Gastroesophageal sphincter (tissue), 4 donors: ENCODE results near the gene FBXO42. TPM values are rescaled to one million over a fixed set of nuclear protein-coding genes. Genes with fewer than 3 reads are reported as not detected.

ENCODE experiments used
- ATAC-seq: fragments of 150-250 bp; one replicate; pipeline ENCODE4 v1.9.1; 2016; ENCODE audit warnings: mild to moderate bottlenecking, moderate library complexity
- H3K27ac ChIP-seq, 4 donors: fragments of 200-600 bp; sonication (generic) in 3 of 4; 1 replicate in 3 of 4; 2 replicates in 1 of 4; pipeline ENCODE4 v1.5.1; 2016 to 2019
- H3K27me3 ChIP-seq: fragments of 200-600 bp; sonication (generic); one replicate; pipeline ENCODE4 v1.5.1; 2019
- H3K36me3 ChIP-seq, 2 donors: fragments of 200-600 bp; sonication (generic); one replicate each; pipeline ENCODE4 v1.5.1; 2019; ENCODE audit warnings: control low read depth in 1 of 2
- H3K4me1 ChIP-seq, 3 donors: fragments of 200-600 bp; sonication (generic); 1 replicate in 2 of 3; 2 replicates in 1 of 3; pipeline ENCODE4 v1.5.1; 2016 to 2019; ENCODE audit warnings: control low read depth in 2 of 3
- H3K4me3 ChIP-seq, 2 donors: fragments of 200-600 bp; sonication (generic); one replicate each; pipeline ENCODE4 v1.5.1; 2019; ENCODE audit warnings: mild to moderate bottlenecking in 1 of 2, moderate library complexity in 1 of 2
- H3K9me3 ChIP-seq, 3 donors: fragments of 200-600 bp; sonication (generic); one replicate each; pipeline ENCODE4 v1.5.1; 2017 to 2019; ENCODE audit warnings: control low read depth in 2 of 3
- EP300 ChIP-seq: sonication (generic); formaldehyde crosslinking; IDR thresholded peaks from one replicate; pipeline ENCODE4 v1.6.1; 2017; ENCODE audit warnings: antibody characterized with exemption, mild to moderate bottlenecking
- POLR2A ChIP-seq, 2 donors: fragments of 450-650 bp; IDR thresholded peaks; one replicate each; pipeline ENCODE4 v1.6.1; 2017; ENCODE audit warnings: antibody characterized with exemption in 2 of 2, mild to moderate bottlenecking in 2 of 2, moderate library complexity in 1 of 2
- POLR2AphosphoS5 ChIP-seq: sonication (generic); formaldehyde crosslinking; IDR thresholded peaks from one replicate; pipeline ENCODE4 v1.6.1; 2017; ENCODE audit warnings: antibody characterized with exemption
- WGBS, 2 donors: methylation state at CpG; one replicate each; pipeline ENCODE4 v1.1.5; 2018; ENCODE audit warnings: low coverage in 1 of 2; 5-methylcytosine and 5-hydroxymethylcytosine counted together
- total RNA-seq, 4 donors: library from RNA; depleted of rRNA; stranded (reverse); fragments of >200 nt; gene quantifications; one replicate each; pipeline ENCODE4 v1.1.0, GENCODE V29; 2016
- TF ChIP-seq, protein P1 (sequence below), 4 experiments: fragments of 200-600 bp in 2 of 4; fragments of 450-650 bp in 2 of 4; sonication (generic) in 1 of 4; IDR thresholded peaks; one replicate each; pipeline ENCODE4 v1.5.1; 2017 to 2019; ENCODE audit warnings: antibody characterized with exemption in 4 of 4, mild to moderate bottlenecking in 2 of 4, moderate library complexity in 2 of 4

Gene FBXO42
- total RNA-seq, 4 donors from 2014 or later = 26.8 to 33.0 (median 29.7) TPM

- Histone ChIP-seq H3K4me3 (no peak overlapping the region), H3K27ac (peak overlapping the region in 2 of 4 donors; percentile 62 to 70), H3K9me3 (no peaks in the 10 kb centered on the region), H3K4me1 (peaks cover 6 to 73% (median 31%) of the 10 kb centered on the region in 3 donors), H3K27me3 (no peaks in the 10 kb centered on the region), H3K36me3 (no peaks in the 10 kb centered on the region)
- WGBS, 2 donors = 52 to 80% methylated on average over 1 to 2 of the region's 7 CpGs
- no peak for TF ChIP-seq EP300
- no peak for TF ChIP-seq POLR2A (IDR thresholded peaks at IDR 0.05)
- TF ChIP-seq, protein P1, sequence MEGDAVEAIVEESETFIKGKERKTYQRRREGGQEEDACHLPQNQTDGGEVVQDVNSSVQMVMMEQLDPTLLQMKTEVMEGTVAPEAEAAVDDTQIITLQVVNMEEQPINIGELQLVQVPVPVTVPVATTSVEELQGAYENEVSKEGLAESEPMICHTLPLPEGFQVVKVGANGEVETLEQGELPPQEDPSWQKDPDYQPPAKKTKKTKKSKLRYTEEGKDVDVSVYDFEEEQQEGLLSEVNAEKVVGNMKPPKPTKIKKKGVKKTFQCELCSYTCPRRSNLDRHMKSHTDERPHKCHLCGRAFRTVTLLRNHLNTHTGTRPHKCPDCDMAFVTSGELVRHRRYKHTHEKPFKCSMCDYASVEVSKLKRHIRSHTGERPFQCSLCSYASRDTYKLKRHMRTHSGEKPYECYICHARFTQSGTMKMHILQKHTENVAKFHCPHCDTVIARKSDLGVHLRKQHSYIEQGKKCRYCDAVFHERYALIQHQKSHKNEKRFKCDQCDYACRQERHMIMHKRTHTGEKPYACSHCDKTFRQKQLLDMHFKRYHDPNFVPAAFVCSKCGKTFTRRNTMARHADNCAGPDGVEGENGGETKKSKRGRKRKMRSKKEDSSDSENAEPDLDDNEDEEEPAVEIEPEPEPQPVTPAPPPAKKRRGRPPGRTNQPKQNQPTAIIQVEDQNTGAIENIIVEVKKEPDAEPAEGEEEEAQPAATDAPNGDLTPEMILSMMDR (IDR thresholded peaks at IDR 0.05) = no peak
- no peak for TF ChIP-seq POLR2AphosphoS5
- ATAC-seq = no peak
These were observed 26.2 kb upstream of the FBXO42 start for GRCh38 chr1:16378443-16378842.

- no peak for ATAC-seq
- peak overlapping the region in 3 of 4 donors; percentile 62 to 70 (median 63) for H3K27ac ChIP-seq
- no peak overlapping the region for H3K4me3 ChIP-seq
- TF ChIP-seq POLR2AphosphoS5 (no peak), POLR2A (IDR thresholded peaks at IDR 0.05) (no peak), EP300 (no peak)
- TF ChIP-seq, protein P1 (IDR thresholded peaks at IDR 0.05) = no peak
- peaks cover 6 to 87% (median 31%) of the 10 kb centered on the region in 3 donors for H3K4me1 ChIP-seq
- WGBS, 2 donors = 64 to 65% methylated on average over 2 to 4 of the region's 4 CpGs
- no peaks in the 10 kb centered on the region for H3K9me3 ChIP-seq
- H3K27me3 ChIP-seq = no peaks in the 10 kb centered on the region
- no peaks in the 10 kb centered on the region for H3K36me3 ChIP-seq
These were observed 24.7 kb upstream of the FBXO42 start for GRCh38 chr1:16376971-16377370.

DNA sequence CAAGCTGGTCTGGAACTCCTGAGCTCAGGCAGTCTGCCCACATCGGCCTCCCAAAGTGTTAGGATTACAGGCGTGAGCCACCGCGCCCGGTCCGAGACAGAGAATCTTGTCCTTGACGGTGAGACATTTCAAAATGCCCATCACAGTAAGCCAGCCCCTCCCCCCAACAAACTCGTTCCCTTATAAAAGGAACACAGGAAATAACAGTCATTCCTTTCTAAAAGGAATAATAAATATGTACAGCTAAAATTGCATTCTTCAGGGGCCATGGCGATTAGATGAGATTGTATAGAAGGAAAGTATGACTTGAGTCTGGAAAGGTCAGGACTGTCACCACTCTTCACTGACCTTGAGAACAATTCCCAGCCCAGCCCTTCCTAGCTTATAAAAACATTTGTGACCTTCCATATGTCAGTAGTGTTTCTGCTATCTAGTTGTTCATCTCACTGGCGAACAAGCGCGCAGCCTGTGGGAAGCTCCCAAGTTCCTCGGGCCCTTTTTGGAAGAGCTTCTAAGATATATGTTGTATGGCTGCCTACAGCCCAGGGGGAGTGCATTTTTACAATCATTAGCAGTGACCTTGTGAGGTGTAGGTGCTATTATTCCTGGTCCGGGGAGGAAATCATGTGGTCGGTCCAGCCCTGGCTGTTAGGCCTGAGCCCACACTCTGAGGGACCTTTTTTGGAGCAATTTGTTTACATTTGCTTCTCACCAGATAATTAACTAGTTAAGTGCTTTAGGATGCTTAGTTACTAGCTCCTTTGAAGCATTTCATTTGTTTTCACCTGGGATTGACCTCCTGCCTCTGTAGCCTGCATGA lies 23.5 kb upstream of the FBXO42 start:
- no peaks in the 10 kb centered on the region for H3K9me3 ChIP-seq
- peaks cover 6 to 99% (median 31%) of the 10 kb centered on the region in 3 donors for H3K4me1 ChIP-seq
- peak overlapping the region in 1 of 2 donors; percentile 10 for H3K4me3 ChIP-seq
- ATAC-seq = no peak
- no peaks in the 10 kb centered on the region for H3K36me3 ChIP-seq
- 25 to 43% methylated on average over 8 of the region's 15 CpGs for WGBS, 2 donors
- peak overlapping the region in 3 of 4 donors; percentile 62 to 74 (median 70) for H3K27ac ChIP-seq
- H3K27me3 ChIP-seq = no peaks in the 10 kb centered on the region
- no peak for TF ChIP-seq POLR2AphosphoS5
- TF ChIP-seq POLR2A (IDR thresholded peaks at IDR 0.05) = no peak
- no peak for TF ChIP-seq EP300
- TF ChIP-seq, protein P1 (IDR thresholded peaks at IDR 0.05) = no peak

DNA sequence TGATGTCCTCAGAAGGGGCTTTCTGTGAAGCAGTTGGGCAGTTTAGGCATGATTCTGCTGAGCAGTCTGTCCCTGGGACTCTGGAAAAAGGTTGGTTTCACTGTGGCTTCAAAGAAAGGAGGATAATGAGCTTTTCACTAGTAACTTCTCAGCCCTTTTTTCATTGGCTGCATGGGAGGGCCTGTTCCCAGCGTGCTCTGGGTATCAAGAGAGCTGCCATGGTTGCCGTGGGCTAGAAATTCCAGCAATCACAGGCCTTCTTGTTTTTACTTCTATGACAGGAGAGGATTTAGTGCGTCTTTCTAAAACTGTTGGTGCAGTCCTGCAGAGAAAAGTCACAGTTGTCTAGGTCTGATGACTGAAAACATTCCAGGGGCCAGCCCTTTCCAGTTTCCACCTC lies 22.0 kb upstream of the FBXO42 start:
- Histone ChIP-seq H3K36me3 (no peaks in the 10 kb centered on the region), H3K27ac (peak overlapping the region in 3 of 4 donors; percentile 34 to 70 (median 62)), H3K4me1 (peaks cover 7 to 100% (median 31%) of the 10 kb centered on the region in 3 donors), H3K27me3 (no peaks in the 10 kb centered on the region), H3K4me3 (no peak overlapping the region), H3K9me3 (no peaks in the 10 kb centered on the region)
- ATAC-seq = no peak
- TF ChIP-seq, protein P1 (IDR thresholded peaks at IDR 0.05) = no peak
- TF ChIP-seq POLR2A (IDR thresholded peaks at IDR 0.05) (no peak), EP300 (no peak), POLR2AphosphoS5 (no peak)
- 55% methylated on average over 3 of the region's 3 CpGs; no CpG with 5 or more reads in 1 of the 2 donors for WGBS, 2 donors
